CD14-positive monocyte (primary cell): ENCODE results near the gene CHKA. TPM values are rescaled to one million over a fixed set of nuclear protein-coding genes. Genes with fewer than 3 reads are reported as not detected.

Experiments used
- DNase-seq, 3 donors: peaks; one replicate each; pipeline ENCODE4 v3.0.0-alpha.2; 2011 to 2022
- H2AFZ ChIP-seq: 2 replicates; pipeline ENCODE4 v1.6.0; 2012; ENCODE audit warnings: mild to moderate bottlenecking, low read depth, low read length, inconsistent platforms; ENCODE audit not compliant: insufficient read depth, poor library complexity, severe bottlenecking
- H3K27ac ChIP-seq, 2 donors: 1 replicate in 1 of 2; 2 replicates in 1 of 2; pipeline ENCODE4 v1.5.1; 2012 to 2013; ENCODE audit warnings: low read length in 2 of 2, control low read depth in 1 of 2, inconsistent platforms in 1 of 2, low read depth in 1 of 2, mild to moderate bottlenecking in 1 of 2
- H3K27me3 ChIP-seq, 2 donors: one replicate each; pipeline versions ENCODE4 v1.6.0 to v1.6.1; 2011 to 2013; ENCODE audit warnings: low read length in 2 of 2; ENCODE audit not compliant: control insufficient read depth in 2 of 2, insufficient read depth in 2 of 2
- H3K36me3 ChIP-seq, 2 donors: replicated peaks in 1 of 2; 1 replicate in 1 of 2; 2 replicates in 1 of 2; pipeline versions ENCODE4 v1.5.1 to v1.6.1; 2012 to 2013; ENCODE audit warnings: low read length in 2 of 2, control low read depth in 1 of 2, inconsistent platforms in 1 of 2, mild to moderate bottlenecking in 1 of 2; ENCODE audit not compliant: insufficient read depth in 2 of 2, control insufficient read depth in 1 of 2
- H3K4me1 ChIP-seq, 2 donors: 1 replicate in 1 of 2; 2 replicates in 1 of 2; pipeline versions ENCODE4 v1.5.1 to v1.6.1; 2012 to 2013; ENCODE audit warnings: low read length in 2 of 2, control low read depth in 1 of 2, inconsistent platforms in 1 of 2, mild to moderate bottlenecking in 1 of 2, moderate library complexity in 1 of 2; ENCODE audit not compliant: insufficient read depth in 2 of 2, control insufficient read depth in 1 of 2
- H3K4me2 ChIP-seq: replicated peaks from 2 replicates; pipeline ENCODE3; 2012; ENCODE audit warnings: low read length, moderate library complexity, mild to moderate bottlenecking; ENCODE audit not compliant: poor library complexity, severe bottlenecking; ENCODE audit errors: extremely low read depth
- H3K4me3 ChIP-seq, 3 experiments: fragments of 200-600 bp in 1 of 3; sonication (generic) in 1 of 3; replicated peaks in 1 of 3; 1 replicate in 2 of 3; 2 replicates in 1 of 3; pipeline ENCODE4 v1.5.1; 2011 to 2013; ENCODE audit warnings: low read length in 3 of 3, mild to moderate bottlenecking in 3 of 3, control low read depth in 2 of 3, low read depth in 2 of 3, inconsistent platforms in 1 of 3, moderate library complexity in 1 of 3
- H3K79me2 ChIP-seq: 2 replicates; pipeline ENCODE4 v1.6.0; 2012; ENCODE audit warnings: mild to moderate bottlenecking, control low read depth, inconsistent platforms, low read length, moderate library complexity; ENCODE audit not compliant: insufficient read depth
- H3K9ac ChIP-seq: 2 replicates; pipeline ENCODE4 v1.6.0; 2017; ENCODE audit warnings: low read length, mild to moderate bottlenecking; ENCODE audit not compliant: insufficient read depth, poor library complexity, severe bottlenecking
- H3K9me3 ChIP-seq, 2 donors: replicated peaks in 1 of 2; 1 replicate in 1 of 2; 2 replicates in 1 of 2; pipeline versions ENCODE4 v1.5.1 to v1.6.1; 2012 to 2013; ENCODE audit warnings: low read length in 2 of 2, control low read depth in 1 of 2; ENCODE audit not compliant: control insufficient read depth in 1 of 2, insufficient read depth in 1 of 2
- H4K20me1 ChIP-seq: 2 replicates; pipeline ENCODE4 v1.6.0; 2012; ENCODE audit warnings: mild to moderate bottlenecking, low read length, control low read depth, moderate library complexity; ENCODE audit not compliant: insufficient read depth
- H3K27ac Mint-ChIP-seq, 7 donors: one replicate each; pipeline ENCODE4 v1.8.0; 2020; ENCODE audit warnings: mild to moderate bottlenecking in 7 of 7, mixed read lengths in 7 of 7, moderate library complexity in 6 of 7, inconsistent platforms in 2 of 7
- H3K27me3 Mint-ChIP-seq, 3 donors: one replicate each; pipeline ENCODE4 v1.8.0; 2021 to 2022; ENCODE audit warnings: low read depth in 3 of 3, mild to moderate bottlenecking in 3 of 3, mixed read lengths in 3 of 3, moderate library complexity in 3 of 3, inconsistent platforms in 1 of 3
- H3K36me3 Mint-ChIP-seq, 2 donors: one replicate each; pipeline ENCODE4 v1.8.0; 2020; ENCODE audit warnings: mixed read lengths in 2 of 2, inconsistent platforms in 1 of 2, mild to moderate bottlenecking in 1 of 2
- H3K4me1 Mint-ChIP-seq: one replicate; pipeline ENCODE4 v1.8.0; 2020; ENCODE audit warnings: mild to moderate bottlenecking, mixed read lengths
- H3K4me3 Mint-ChIP-seq, 2 donors: one replicate each; pipeline ENCODE4 v1.8.0; 2020; ENCODE audit warnings: mild to moderate bottlenecking in 2 of 2, mixed read lengths in 2 of 2, moderate library complexity in 1 of 2
- H3K9me3 Mint-ChIP-seq, 7 donors: one replicate each; pipeline ENCODE4 v1.8.0; 2020 to 2022; ENCODE audit warnings: mixed read lengths in 7 of 7, mild to moderate bottlenecking in 6 of 7, moderate library complexity in 6 of 7, inconsistent platforms in 2 of 7
- WGBS: methylation state at CpG from one replicate; pipeline ENCODE4 v1.1.5; 2013; ENCODE audit warnings: missing lambda C conversion rate; ENCODE audit not compliant: insufficient coverage; 5-methylcytosine and 5-hydroxymethylcytosine counted together
- intact Hi-C, 2 donors: fragments of 100-400 bp; cut with micrococcal nuclease; formaldehyde crosslinking; loops; one replicate each; pipeline versions ENCODE4 v1.15.0 to v1.15.1; 2023
- polyA plus RNA-seq, 3 donors: library from polyadenylated mRNA; depleted of rRNA in 1 of 3; unstranded in 2 of 3; stranded (reverse) in 1 of 3; fragments of 300-500 nt in 2 of 3; fragments of >200 nt in 1 of 3; fragmentation: Illumina TruSeq in 2 of 3; gene quantifications; 1 replicate in 2 of 3; 2 replicates in 1 of 3; pipeline ENCODE4 v1.2.3, GENCODE V29; 2012 to 2021
- TF ChIP-seq, protein P1 (sequence below): fragments of 200-600 bp; IDR thresholded peaks from one replicate; pipeline ENCODE4 v1.8.0; 2022; ENCODE audit warnings: antibody characterized with exemption, mild to moderate bottlenecking

Gene CHKA
- polyA plus RNA-seq, 3 donors = 2.8 to 20.9 (median 5.7) TPM

GRCh38 chr11:68044898-68045351, 76.3 kb downstream of the CHKA start:
- Histone ChIP-seq H3K36me3 (peaks cover 87 to 89% of the 10 kb centered on the region in 2 donors), H3K4me3 (no peak overlapping the region), H3K79me2 (peaks cover 65% of the 10 kb centered on the region), H3K9me3 (no peaks in the 10 kb centered on the region), H4K20me1 (peaks cover 97% of the 10 kb centered on the region), H3K9ac (no peak overlapping the region), H3K4me2 (no peak overlapping the region), H2AFZ (no peak overlapping the region), H3K27me3 (no peaks in the 10 kb centered on the region), H3K27ac (no peak overlapping the region), H3K4me1 (peaks cover 14 to 24% of the 10 kb centered on the region in 2 donors)
- Mint-ChIP-seq H3K4me1 (peaks cover 5% of the 10 kb centered on the region), H3K4me3 (no peak overlapping the region), H3K36me3 (peaks cover 49 to 70% of the 10 kb centered on the region in 2 donors), H3K27ac (peak overlapping the region in 1 of 7 donors; percentile 36), H3K27me3 (peaks cover 0 to 2% (median 0%) of the 10 kb centered on the region in 3 donors), H3K9me3 (peaks cover 0 to 3% (median 0%) of the 10 kb centered on the region in 7 donors)
- DNase-seq = no peak
- 95% methylated on average over 14 of the region's 18 CpGs for WGBS
- intact Hi-C loops = loop anchor here in 1 of 2 donors (5.0 kb wide), 1 partner anchor 38 kb away; no protein-coding TSS in a partner anchor
- TF ChIP-seq, protein P1, sequence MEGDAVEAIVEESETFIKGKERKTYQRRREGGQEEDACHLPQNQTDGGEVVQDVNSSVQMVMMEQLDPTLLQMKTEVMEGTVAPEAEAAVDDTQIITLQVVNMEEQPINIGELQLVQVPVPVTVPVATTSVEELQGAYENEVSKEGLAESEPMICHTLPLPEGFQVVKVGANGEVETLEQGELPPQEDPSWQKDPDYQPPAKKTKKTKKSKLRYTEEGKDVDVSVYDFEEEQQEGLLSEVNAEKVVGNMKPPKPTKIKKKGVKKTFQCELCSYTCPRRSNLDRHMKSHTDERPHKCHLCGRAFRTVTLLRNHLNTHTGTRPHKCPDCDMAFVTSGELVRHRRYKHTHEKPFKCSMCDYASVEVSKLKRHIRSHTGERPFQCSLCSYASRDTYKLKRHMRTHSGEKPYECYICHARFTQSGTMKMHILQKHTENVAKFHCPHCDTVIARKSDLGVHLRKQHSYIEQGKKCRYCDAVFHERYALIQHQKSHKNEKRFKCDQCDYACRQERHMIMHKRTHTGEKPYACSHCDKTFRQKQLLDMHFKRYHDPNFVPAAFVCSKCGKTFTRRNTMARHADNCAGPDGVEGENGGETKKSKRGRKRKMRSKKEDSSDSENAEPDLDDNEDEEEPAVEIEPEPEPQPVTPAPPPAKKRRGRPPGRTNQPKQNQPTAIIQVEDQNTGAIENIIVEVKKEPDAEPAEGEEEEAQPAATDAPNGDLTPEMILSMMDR = no peak

- H3K9me3 Mint-ChIP-seq = peaks cover 0 to 3% (median 0%) of the 10 kb centered on the region in 7 donors
- peaks cover 71% of the 10 kb centered on the region for H3K79me2 ChIP-seq
- no peak overlapping the region for H3K27ac Mint-ChIP-seq
- TF ChIP-seq, protein P1 = no peak
- H3K36me3 Mint-ChIP-seq = peaks cover 47 to 67% of the 10 kb centered on the region in 2 donors
- no peak for DNase-seq
- H3K36me3 ChIP-seq = peaks cover 81 to 82% of the 10 kb centered on the region in 2 donors
- whole genome bisulfite sequencing = 98% methylated on average over 24 of the region's 24 CpGs
- no peak overlapping the region for H3K9ac ChIP-seq
- H3K4me2 ChIP-seq = no peak overlapping the region
- H3K4me1 Mint-ChIP-seq = peaks cover 6% of the 10 kb centered on the region
- peaks cover 97% of the 10 kb centered on the region for H4K20me1 ChIP-seq
- no peak overlapping the region for H2AFZ ChIP-seq
- intact Hi-C loops = loop anchor here in 1 of 2 donors (5.0 kb wide), 1 partner anchor 37 kb away; no protein-coding TSS in a partner anchor
- no peaks in the 10 kb centered on the region for H3K27me3 ChIP-seq
- H3K9me3 ChIP-seq = no peaks in the 10 kb centered on the region
- peaks cover 0 to 2% (median 0%) of the 10 kb centered on the region in 3 donors for H3K27me3 Mint-ChIP-seq
- H3K27ac ChIP-seq = no peak overlapping the region
- H3K4me3 ChIP-seq = no peak overlapping the region
- peaks cover 14 to 31% of the 10 kb centered on the region in 2 donors for H3K4me1 ChIP-seq
- no peak overlapping the region for H3K4me3 Mint-ChIP-seq
Measured at GRCh38 chr11:68044145-68044813, 76.9 kb downstream of the CHKA start.
